DLD1 (cell line): ENCODE measurements around the gene FXYD7.
"Not testable (repeated sequence)": the region's sequence is repeated elsewhere in the genome, so short reads cannot be mapped to it uniquely, and the experiment has no call there.

Experiments used
- in situ Hi-C: cut with HindIII; loops from 2 replicates; pipeline ENCODE4 v1.10.0; 2017; ENCODE audit warnings: low sequenced_read_pairs

Gene FXYD7

DNA sequence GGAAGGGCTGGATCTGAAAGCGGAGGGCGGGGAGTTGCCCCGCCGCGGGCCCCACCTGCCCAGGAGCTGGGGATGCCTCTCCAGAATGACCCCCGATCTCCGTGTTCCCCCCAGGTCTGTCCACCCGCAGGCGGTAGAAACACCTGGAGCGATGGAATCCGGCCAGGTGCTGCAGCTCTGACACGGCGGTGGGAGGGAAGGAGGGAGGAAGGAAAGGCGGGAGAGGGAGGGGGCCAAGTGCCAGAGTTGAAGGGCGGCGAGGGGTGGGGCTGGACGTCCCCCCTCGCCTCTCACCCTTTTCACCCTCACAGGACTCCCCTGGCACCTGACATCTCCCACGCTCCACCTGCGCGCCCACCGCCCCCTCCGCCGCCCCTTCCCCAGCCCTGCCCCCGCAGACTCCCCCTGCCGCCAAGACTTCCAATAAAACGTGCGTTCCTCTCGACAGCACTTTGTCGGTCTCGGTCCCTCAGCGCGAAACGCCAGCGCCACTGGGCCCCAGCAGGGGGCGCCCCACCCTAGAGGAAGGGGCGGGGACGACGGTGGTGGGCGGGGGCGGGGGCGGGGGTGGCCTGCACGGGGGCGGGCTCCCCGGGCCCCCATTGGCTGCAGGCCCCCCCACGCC, 337 bp upstream of the FXYD7 start:
- in situ Hi-C loops: no loop called here

GRCh38 chr19:35143818-35144217, 763 bp downstream of the FXYD7 start:
- in situ Hi-C loops: no loop called here

DNA sequence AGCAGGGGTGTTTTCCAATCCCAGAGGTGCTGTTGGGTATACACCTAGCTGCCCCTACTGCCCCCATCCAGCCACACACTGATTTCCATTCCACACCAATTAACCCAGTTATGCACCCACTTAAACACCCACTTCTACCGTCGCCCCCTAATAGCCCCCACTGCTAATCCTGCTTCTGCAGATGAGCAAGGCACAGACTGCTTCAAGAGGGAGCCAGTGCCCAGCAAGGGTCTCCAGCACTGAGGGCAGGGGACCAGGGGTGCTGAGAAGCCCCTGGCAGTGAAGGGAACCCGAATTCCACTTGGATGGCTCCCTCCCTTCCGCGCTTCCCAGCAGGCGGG, 1.2 kb downstream of the FXYD7 start:
- in situ Hi-C loops: no loop called here

- in situ Hi-C loops: no loop called here
Observed at GRCh38 chr19:35144600-35145436, 1.8 kb downstream of the FXYD7 start.

DNA sequence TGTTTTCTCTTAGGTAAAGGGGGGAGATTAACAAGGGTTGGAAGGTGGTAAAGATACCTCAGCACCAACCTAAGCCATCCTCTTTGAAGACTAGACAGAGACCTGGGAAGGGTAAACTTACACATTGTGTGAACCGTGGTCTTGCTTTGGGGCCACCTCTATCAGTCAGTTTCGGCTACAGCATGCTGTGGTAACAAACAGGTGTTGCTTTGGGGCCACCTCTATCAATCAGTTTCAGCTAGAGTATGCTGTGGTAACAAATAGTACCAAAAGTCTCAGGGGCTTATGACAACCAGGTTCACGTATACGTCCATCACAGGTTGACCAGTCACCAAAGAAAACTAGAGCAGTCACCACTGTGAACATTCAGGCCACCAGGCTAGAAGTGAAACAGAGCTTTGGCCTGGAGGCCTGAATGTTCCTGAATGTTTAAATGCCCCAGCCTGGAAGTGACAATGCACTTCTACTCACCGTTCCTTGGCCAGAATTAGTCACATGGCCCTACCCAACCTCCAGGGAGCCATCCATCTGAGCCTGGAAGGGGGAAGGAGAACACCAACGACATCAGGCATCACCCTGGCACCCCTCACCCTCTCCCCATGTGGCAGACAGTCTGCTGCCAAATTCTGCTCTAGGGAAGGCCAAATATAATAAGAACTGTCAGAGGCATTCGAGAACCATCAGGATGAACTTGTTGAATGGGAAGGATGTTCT, 3.8 kb downstream of the FXYD7 start:
- in situ Hi-C loops: no loop called here

DNA sequence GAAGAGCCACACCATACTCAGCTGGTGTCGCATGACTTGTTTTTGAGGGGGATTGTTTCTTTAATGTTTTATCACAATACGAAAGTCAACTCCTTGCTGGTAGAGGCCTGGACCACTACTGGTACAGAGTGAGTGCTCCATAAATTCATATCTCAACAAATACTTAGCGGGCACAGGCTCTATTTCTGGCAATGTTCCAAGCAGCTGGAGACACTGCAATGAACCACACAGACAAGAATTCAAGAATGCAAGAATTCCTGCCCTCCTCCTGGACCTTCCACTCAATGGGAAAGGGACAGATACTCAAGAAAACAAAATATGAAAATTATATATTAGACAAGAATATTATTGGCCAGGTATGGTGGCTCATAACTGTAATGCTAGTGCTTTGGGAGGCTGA, 6.4 kb downstream of the FXYD7 start:
- in situ Hi-C loops: no loop called here

DNA sequence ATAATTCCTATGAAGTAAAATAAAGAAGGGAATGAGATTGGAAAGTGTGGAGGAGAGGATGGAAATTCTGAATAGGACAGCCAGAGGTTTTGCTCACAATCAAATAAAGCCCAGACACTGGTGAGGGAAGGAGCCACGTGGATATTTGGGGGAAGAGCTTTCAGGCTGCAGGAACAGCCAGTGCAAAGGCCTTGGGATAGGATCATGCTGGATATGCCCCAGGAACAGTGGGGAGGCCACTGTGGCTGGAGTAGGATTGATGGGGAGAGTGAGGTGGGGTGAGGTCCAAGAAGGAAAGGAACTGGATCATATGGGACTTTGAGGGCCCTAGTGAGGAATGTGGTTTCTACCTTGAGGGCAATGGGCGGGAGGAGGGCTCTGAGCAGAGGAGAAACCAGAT, 7.4 kb downstream of the FXYD7 start:
- in situ Hi-C loops: no loop called here

DNA sequence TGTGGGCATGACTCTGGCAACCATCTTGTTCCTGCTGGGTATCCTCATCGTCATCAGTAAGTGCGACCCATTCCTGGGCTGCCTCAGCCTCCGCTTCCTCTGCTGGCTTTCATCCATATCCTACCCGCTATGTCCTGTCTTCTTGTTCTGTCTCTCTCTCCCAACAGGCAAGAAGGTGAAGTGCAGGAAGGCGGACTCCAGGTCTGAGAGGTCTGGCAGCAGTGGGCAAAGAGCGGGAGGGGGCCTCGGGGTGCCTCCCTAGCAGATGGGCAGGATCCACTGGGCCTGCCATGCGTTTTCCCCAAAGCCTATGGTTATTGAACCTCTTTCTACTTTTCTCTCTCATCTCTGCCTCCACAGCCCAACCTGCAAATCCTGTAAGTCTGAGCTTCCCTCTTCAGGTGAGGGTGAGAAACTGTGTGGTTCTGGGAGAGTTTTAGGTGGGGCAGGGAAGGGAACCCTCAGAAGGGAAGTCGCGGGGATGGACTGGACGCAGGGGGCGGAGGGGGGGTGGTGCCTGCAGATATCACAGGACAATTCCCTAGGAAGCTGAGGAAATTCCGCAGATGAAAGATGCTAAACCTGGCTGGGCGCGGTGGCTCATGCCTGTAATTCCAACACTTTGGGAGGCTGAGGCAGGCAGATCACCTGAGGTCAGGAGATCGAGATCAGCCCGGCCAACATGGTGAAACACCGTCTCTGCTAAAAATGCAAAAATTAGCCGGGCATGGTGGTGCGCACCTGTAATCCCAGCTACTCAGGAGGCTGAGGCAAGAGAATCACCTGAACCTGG, 8.4 kb downstream of the FXYD7 start:
- in situ Hi-C loops: no loop called here

GRCh38 chr19:35153129-35153522, 10.1 kb downstream of the FXYD7 start:
- in situ Hi-C loops: not testable (repeated sequence)

DNA sequence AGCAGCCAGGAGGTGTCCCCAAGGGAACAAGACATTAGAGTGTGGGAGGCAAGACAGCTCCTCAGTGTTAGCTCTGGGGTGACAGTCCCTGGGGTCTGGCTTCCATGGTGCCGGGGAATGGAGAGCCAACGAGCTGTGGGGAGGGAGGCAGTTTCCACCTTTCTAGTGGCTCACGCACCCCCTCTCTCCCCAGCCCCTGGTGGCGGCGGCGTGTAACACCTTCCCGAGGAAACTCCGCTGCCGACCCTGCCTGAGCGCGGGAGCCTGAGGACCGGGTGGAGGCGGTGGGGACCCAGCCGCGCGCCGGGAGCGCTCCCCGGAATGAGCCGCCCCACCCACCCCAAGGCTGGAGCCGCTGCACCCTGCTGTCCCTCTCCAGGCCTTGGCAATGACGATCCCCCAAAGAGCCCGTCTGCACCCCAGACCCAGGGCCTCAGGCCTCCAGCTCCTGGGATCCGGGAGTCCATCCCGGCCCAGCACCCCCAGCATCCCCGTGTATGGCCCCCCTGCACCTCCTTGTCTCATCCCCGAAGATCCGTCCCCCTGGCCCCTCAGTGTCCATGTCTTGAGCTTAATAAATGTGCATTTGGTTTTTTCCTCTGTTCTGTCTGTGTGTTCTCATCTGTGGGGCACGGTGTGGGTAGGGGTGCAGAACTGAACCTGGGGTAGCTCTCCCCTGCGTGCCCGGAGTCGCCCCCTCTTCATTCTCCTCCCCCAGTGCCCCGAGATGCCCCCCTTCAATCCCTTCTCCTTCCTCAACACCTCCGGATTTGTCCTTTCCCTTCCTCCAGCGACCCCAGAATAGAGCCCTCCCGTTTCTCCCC, 10.9 kb downstream of the FXYD7 start:
- in situ Hi-C loops: no loop called here

- in situ Hi-C loops: no loop called here
Observed at GRCh38 chr19:35154525-35155406, 11.7 kb downstream of the FXYD7 start, which contains the start of gene FXYD5. FXYD5 (plus strand) TSS chr19:35154735; CDS start chr19:35155551, 816 bp downstream.

DNA sequence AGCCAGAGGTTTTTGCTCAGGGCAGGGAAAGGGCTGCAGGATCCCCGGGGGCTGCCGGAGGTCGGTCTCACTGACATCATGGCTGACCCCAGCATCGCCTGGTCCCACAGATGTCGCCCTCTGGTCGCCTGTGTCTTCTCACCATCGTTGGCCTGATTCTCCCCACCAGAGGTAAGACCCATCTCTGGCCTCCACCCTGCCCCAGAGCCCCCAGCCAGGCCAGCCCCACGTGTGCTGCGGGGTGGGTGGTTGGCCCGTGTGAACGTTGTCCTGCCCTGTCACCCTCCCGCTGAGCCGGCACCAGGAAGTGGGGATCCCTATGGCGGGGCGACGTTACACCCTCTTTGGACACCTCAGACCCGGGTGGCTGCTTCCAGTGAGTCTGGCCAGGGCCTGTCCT, 12.4 kb downstream of the FXYD7 start:
- in situ Hi-C loops: no loop called here

DNA sequence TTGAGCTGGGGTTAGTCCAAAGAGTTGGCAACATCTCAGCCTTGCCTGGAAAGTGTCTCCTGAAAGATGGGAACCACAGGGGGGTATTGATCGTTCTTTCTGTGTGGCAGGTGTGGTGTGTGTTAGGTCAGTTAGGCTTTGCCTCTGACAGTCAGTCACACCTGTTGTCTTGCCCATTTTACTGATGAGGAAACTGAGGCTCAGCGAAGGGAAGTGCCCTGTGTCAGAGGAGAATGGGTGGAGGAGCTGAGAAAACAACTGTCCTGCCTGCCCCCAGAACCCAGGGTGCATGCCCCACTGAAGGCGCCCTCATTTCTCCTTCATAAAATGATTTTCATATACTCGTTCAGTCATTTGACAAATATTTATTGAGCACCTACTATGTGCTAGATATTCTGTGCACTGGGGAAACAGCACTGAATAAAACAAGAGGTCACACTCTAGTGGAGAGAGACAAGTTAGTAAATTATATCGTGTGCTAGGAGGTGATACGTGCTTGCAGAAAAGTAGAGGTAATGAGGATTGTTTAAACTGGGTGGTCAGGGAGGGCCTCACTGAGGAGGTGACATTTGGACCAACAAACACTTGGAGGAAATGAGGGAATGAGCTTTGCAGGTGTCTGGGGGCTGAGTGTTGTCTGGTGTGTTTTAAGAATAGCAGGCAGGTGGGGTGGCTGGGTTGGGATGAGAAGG, 13.1 kb downstream of the FXYD7 start:
- in situ Hi-C loops: no loop called here

- in situ Hi-C loops: no loop called here
Observed at GRCh38 chr19:35156673-35157014, 13.6 kb downstream of the FXYD7 start.

DNA sequence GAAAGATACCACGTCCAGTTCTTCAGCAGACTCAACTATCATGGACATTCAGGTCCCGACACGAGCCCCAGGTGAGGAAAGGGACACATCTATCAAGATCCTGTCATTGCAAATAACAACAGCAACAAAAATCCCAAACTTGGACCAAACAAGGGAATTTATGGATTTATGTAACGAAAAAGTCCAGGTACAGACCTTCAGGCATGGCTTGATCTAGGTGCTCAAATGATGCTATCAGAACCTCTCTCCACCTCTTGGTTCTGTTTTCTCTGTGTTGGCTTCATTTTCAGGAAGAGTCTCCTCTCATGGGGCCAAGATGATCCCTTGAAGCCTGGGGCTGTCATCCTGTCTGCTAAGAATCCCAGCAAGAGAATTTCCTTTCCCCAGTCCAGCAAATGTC, 14.4 kb downstream of the FXYD7 start:
- in situ Hi-C loops: no loop called here

GRCh38 chr19:35159606-35160005, 16.6 kb downstream of the FXYD7 start:
- in situ Hi-C loops: no loop called here

DNA sequence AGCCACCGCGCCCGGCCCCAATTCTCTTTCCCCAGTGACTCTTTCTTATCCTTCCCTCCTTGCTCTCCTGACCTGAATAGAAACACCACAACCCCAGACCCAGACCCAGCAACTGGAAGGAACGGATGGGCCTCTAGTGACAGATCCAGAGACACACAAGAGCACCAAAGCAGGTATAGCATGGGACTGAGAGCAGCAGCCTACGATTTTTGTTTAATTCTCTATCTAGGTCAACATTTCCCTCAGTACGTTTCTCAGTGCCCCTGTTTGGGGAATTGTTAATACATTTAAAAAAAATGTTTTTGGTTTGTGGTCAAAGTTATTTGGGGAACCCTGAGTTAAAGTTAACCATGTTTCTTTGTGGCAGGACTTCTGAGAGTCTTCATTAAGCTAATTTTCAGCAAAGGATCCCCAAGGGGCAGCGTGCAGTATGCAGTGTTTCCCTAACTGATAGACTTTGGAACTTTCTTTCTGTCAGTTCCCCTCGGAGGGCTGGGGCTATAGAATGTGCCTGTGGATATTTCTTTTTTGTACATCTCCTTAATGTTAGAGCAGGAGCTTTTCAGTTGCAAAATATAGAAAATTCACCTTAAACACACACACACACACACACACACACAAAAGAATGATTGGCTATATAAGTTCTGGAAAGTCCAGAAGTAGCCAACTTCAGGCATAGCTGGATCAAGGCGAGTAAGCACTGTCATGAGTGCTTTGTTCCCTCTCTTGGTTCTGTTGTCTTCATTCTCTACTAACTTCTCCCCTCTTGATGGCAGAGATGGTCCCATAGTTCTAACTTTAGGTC, 17.8 kb downstream of the FXYD7 start:
- in situ Hi-C loops: no loop called here

GRCh38 chr19:35161434-35161743, 18.3 kb downstream of the FXYD7 start:
- in situ Hi-C loops: no loop called here
